Smooth muscle cell (in vitro differentiated cells): ENCODE results near the gene PLEKHO1. TPM values are rescaled to one million over a fixed set of nuclear protein-coding genes. Genes with fewer than 3 reads are reported as not detected.
"Not testable (repeated sequence)": the region's sequence is repeated elsewhere in the genome, so short reads cannot be mapped to it uniquely, and the experiment has no call there.

Source experiments
- DNase-seq: peaks from one replicate; lab custom pipeline; 2025; ENCODE audit not compliant: unreplicated experiment; lab: John Stamatoyannopoulos, UW
- H2AFZ ChIP-seq: fragments of 200-600 bp; sonication (generic); 2 replicates; pipeline ENCODE4 v1.6.0; 2016; ENCODE audit warnings: antibody characterized with exemption, low read depth, mild to moderate bottlenecking
- H3F3A ChIP-seq: fragments of 200-600 bp; sonication (generic); 2 replicates; pipeline ENCODE4 v1.6.0; 2017; ENCODE audit warnings: antibody characterized with exemption, low read depth
- H3K27ac ChIP-seq: fragments of 200-600 bp; sonication (generic); 2 replicates; pipeline ENCODE4 v1.5.1; 2016; ENCODE audit warnings: low read depth, mild to moderate bottlenecking
- H3K27me3 ChIP-seq: fragments of 200-600 bp; sonication (generic); 2 replicates; pipeline ENCODE4 v1.6.1; 2016; ENCODE audit warnings: low read depth, mild to moderate bottlenecking
- H3K36me3 ChIP-seq: fragments of 200-600 bp; sonication (generic); 2 replicates; pipeline ENCODE4 v1.5.1; 2016; ENCODE audit warnings: low read depth
- H3K4me1 ChIP-seq: fragments of 200-600 bp; sonication (generic); 2 replicates; pipeline ENCODE4 v1.5.1; 2016; ENCODE audit warnings: low read depth
- H3K4me2 ChIP-seq: fragments of 200-600 bp; sonication (generic); 2 replicates; pipeline ENCODE4 v1.6.0; 2016; ENCODE audit warnings: mild to moderate bottlenecking
- H3K4me3 ChIP-seq: fragments of 200-600 bp; sonication (generic); 2 replicates; pipeline ENCODE4 v1.5.1; 2016; ENCODE audit warnings: mild to moderate bottlenecking
- H3K79me2 ChIP-seq: fragments of 200-600 bp; sonication (generic); 2 replicates; pipeline ENCODE4 v1.6.0; 2016; ENCODE audit warnings: low read depth, mild to moderate bottlenecking
- H3K9ac ChIP-seq: fragments of 200-600 bp; sonication (generic); 2 replicates; pipeline ENCODE4 v1.6.0; 2016; ENCODE audit warnings: low read depth
- H3K9me3 ChIP-seq: fragments of 200-600 bp; sonication (generic); replicated peaks from 2 replicates; pipeline ENCODE4 v1.5.1; 2016; ENCODE audit warnings: low read depth
- H4K20me1 ChIP-seq: fragments of 200-600 bp; sonication (generic); 2 replicates; pipeline ENCODE4 v1.6.0; 2016; ENCODE audit warnings: low read depth
- WGBS: methylation state at CpG from one replicate; pipeline ENCODE4 v1.1.7; 2016; ENCODE audit warnings: low lambda C conversion rate; 5-methylcytosine and 5-hydroxymethylcytosine counted together
- polyA plus RNA-seq: library from polyadenylated mRNA; unstranded; fragments of >200 nt; fragmentation: Nextera tagmentation; extraction: Ambion mirVana; gene quantifications from 2 replicates; pipeline ENCODE4 v1.2.1, GENCODE V29; 2016
- total RNA-seq: library from RNA; depleted of rRNA; stranded (reverse); fragments of >200 nt; gene quantifications from 2 replicates; pipeline ENCODE4 v1.2.3, GENCODE V29; 2014
- TF ChIP-seq, protein P1 (sequence below): fragments of 200-600 bp; sonication (generic); IDR thresholded peaks from 2 replicates; pipeline ENCODE4 v1.5.1; 2017; ENCODE audit warnings: borderline replicate concordance, mild to moderate bottlenecking, antibody characterized with exemption; ENCODE audit not compliant: insufficient read depth, poor library complexity, severe bottlenecking

The PLEKHO1 gene
- total and polyA plus RNA-seq, 2 experiments from 2014 or later, result 48.5 to 75.5 TPM

DNA sequence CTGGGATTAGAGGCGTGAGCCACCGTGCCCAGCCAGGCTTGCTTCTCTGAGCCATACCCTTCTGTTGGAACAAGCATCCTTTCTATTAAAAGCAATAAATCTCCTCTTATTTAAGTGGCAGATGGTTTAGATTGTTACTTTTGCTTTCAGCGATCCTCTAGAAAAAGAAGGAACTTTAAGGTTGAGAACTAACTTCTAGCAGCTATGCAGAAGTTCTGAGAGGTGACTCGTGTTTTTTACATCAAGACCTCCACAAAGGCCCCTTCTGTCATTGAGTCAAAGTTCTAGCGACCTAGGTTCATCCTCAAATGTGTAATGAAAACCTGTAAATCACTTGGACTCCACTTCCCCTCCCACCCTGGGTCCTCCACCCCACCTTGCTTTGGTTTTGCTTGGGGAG lies 30.8 kb downstream of the PLEKHO1 start:
- Histone ChIP-seq H3K9me3 (no peaks in the 10 kb centered on the region), H3K9ac (no peak overlapping the region), H3K4me2 (no peak overlapping the region), H4K20me1 (no peaks in the 10 kb centered on the region), H3K79me2 (no peaks in the 10 kb centered on the region), H3K4me3 (no peak overlapping the region), H2AFZ (no peak overlapping the region), H3K27ac (no peak overlapping the region), H3F3A (no peaks in the 10 kb centered on the region), H3K36me3 (no peaks in the 10 kb centered on the region), H3K4me1 (no peaks in the 10 kb centered on the region), H3K27me3 (no peaks in the 10 kb centered on the region)
- WGBS, result 86% methylated on average over 5 of the region's 5 CpGs
- TF ChIP-seq, protein P1, sequence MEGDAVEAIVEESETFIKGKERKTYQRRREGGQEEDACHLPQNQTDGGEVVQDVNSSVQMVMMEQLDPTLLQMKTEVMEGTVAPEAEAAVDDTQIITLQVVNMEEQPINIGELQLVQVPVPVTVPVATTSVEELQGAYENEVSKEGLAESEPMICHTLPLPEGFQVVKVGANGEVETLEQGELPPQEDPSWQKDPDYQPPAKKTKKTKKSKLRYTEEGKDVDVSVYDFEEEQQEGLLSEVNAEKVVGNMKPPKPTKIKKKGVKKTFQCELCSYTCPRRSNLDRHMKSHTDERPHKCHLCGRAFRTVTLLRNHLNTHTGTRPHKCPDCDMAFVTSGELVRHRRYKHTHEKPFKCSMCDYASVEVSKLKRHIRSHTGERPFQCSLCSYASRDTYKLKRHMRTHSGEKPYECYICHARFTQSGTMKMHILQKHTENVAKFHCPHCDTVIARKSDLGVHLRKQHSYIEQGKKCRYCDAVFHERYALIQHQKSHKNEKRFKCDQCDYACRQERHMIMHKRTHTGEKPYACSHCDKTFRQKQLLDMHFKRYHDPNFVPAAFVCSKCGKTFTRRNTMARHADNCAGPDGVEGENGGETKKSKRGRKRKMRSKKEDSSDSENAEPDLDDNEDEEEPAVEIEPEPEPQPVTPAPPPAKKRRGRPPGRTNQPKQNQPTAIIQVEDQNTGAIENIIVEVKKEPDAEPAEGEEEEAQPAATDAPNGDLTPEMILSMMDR, result no peak
- DNase-seq, result no peak

DNA sequence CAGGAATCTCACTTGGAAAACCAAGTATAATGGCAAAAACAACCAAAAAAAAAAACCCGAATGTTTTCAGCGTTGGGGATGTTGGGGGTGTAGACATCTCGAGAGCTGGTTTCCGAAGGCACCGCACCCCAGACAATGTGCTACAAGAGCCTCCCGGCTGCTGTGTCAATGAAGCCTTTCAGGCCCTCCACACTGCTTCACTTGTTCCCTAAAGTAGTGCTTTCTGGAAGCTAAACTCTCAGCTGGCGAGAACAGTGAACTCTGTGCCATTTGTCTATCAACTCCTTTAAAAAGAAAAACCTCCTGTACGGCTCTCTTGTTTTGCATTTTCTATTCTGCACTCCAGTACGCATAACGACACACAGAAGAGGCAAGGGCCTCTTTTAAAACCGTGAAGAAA lies 32.5 kb downstream of the PLEKHO1 start:
- H3K79me2 ChIP-seq, result no peaks in the 10 kb centered on the region
- H3K4me1 ChIP-seq, result no peaks in the 10 kb centered on the region
- 94% methylated on average over 11 of the region's 11 CpGs for WGBS

DNA sequence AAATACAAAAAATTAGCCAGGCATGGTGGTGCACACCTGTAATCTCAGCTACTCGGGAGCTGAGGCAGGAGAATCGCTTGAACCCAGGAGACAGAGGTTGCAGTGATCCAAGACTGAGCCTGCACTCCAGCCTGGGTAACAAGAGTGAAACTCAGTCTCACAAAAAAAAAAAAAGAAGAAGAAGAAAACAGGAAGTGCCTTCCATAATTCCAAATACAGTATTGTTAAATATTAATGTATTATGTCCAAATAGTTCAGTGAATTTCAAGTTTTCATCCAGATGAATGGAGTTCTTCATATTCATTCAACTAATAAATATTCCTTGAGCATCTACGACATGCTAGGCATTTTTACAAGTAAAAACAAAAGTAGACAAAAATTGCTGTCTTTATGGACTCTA lies 33.3 kb downstream of the PLEKHO1 start:
- WGBS, result 93% methylated on average over 3 of the region's 3 CpGs

More for the DNA sequence above, 32.5 kb downstream of the PLEKHO1 start:
- Histone ChIP-seq H3K4me2 (no peak overlapping the region), H3K9me3 (no peaks in the 10 kb centered on the region), H4K20me1 (no peaks in the 10 kb centered on the region), H3K36me3 (no peaks in the 10 kb centered on the region), H2AFZ (no peak overlapping the region), H3K27me3 (no peaks in the 10 kb centered on the region), H3K9ac (no peak overlapping the region), H3K4me3 (no peak overlapping the region), H3F3A (no peaks in the 10 kb centered on the region), H3K27ac (no peak overlapping the region)
- no peak for DNase-seq
- TF ChIP-seq, protein P1, result no peak

DNA sequence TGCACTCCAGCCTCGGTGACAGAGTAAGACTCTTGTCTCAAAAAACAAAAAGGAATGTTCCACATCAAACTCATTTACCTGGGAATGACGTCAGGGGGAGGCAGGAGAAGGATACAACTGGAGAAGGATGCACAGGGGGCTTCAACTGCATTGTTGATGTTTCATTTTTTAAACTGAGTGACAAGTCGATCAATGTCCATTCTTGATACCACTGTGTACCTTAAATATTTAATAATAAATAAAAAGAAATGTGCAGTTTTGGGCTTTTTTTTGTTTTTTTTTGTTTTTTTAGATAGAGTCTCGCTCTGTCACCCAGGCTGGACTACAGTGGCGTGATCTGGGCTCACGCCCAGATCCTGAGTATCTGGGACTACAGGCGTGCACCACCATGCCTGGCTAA lies 35.8 kb downstream of the PLEKHO1 start:
- Histone ChIP-seq H3K9ac (no peak overlapping the region), H3K4me1 (no peaks in the 10 kb centered on the region), H3K4me3 (no peak overlapping the region), H3K4me2 (no peak overlapping the region), H4K20me1 (no peaks in the 10 kb centered on the region), H3K79me2 (no peaks in the 10 kb centered on the region), H3K9me3 (no peaks in the 10 kb centered on the region), H3K27me3 (no peaks in the 10 kb centered on the region), H3K27ac (no peak overlapping the region), H3K36me3 (no peaks in the 10 kb centered on the region), H2AFZ (no peak overlapping the region), H3F3A (no peaks in the 10 kb centered on the region)
- WGBS, result 95% methylated on average over 7 of the region's 7 CpGs
- TF ChIP-seq, protein P1, result no peak
- no peak for DNase-seq

More for the DNA sequence above, 33.3 kb downstream of the PLEKHO1 start:
- no peak for DNase-seq
- H3K9me3 ChIP-seq, result no peaks in the 10 kb centered on the region
- no peak overlapping the region for H2AFZ ChIP-seq
- H4K20me1 ChIP-seq, result no peaks in the 10 kb centered on the region
- H3K4me1 ChIP-seq, result no peaks in the 10 kb centered on the region
- TF ChIP-seq, protein P1, result no peak
- H3K9ac ChIP-seq, result no peak overlapping the region
- no peak overlapping the region for H3K27ac ChIP-seq
- H3K4me3 ChIP-seq, result no peak overlapping the region
- H3F3A ChIP-seq, result no peaks in the 10 kb centered on the region
- H3K36me3 ChIP-seq, result no peaks in the 10 kb centered on the region
- no peaks in the 10 kb centered on the region for H3K79me2 ChIP-seq
- no peaks in the 10 kb centered on the region for H3K27me3 ChIP-seq
- no peak overlapping the region for H3K4me2 ChIP-seq

DNA sequence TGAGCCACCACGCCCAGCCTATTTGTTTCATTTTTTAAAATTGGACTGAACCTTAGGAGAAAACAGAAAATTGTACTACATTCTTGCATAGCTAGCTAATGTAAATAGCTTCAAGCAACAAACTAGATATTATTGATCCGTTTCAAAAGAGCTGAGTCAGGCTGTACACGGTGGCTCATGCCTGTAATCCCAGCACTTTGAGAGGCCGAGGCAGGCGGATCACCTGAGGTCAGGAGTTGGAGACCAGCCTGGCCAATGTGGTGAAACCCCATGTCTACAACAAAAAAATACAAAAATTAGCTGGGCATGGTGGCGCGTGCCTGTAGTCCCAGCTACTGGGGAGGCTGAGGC lies 36.7 kb downstream of the PLEKHO1 start:
- H3K9ac ChIP-seq, H3F3A ChIP-seq, H3K27me3 ChIP-seq, DNase-seq, H3K9me3 ChIP-seq, H3K79me2 ChIP-seq, H3K36me3 ChIP-seq, H3K4me3 ChIP-seq, H4K20me1 ChIP-seq, H2AFZ ChIP-seq, H3K4me1 ChIP-seq: not testable (repeated sequence)
- peak overlapping the region; percentile 70 for H3K27ac ChIP-seq
- WGBS, result 86% methylated on average over 7 of the region's 7 CpGs
- peak overlapping the region; percentile 74 for H3K4me2 ChIP-seq
